Measurements from ENCODE around the gene ZNF624. TPM values are rescaled to one million over a fixed set of nuclear protein-coding genes. Genes with fewer than 3 reads are reported as not detected.
A peak's percentile ranks its signal among the peaks of the same experiment; 100 is the strongest.
"Not testable (repeated sequence)": the region's sequence is repeated elsewhere in the genome, so short reads cannot be mapped to it uniquely, and the experiment has no call there.

The ZNF624 gene
- total RNA-seq, 1 donor from 2014 or later, result 8.1 TPM

DNA sequence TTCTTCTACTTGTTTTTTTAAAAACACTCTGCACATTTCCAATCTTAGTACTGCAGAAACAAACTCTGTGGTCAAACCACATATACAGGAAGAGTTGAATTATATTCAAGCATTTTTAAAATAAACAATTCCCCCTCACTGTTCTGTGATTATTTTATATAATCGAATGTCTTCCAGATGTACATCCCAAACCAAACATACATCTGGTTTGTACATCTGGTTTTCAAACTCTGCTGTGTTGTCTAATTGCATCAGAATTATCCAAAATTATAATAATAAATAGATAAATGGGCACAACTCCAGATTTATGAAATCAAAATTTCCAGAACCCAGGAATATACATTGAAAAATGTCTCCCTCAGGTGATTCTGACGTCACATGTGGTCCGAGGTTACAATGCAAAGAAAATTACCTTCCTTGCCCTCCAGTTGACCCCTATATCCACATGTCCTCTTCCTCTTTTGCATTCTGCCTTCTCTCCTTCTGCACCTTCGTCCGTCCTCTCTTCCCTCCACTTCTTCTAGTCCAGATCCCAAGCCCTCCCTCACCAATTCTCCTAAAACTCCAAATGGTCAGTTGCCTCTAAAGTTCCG, 23.1 kb upstream of the ZNF624 start:
- Mint-ChIP-seq H3K9me3 (ENCODE audit: unreplicated experiment) (no peaks in the 10 kb centered on the region), H3K27ac (ENCODE audit: unreplicated experiment) (peak overlapping the region; percentile 50), H3K27me3 (ENCODE audit: unreplicated experiment) (peaks cover 17% of the 10 kb centered on the region), H3K4me3 (ENCODE audit: unreplicated experiment) (no peak overlapping the region), H3K36me3 (ENCODE audit: unreplicated experiment) (no peaks in the 10 kb centered on the region), H3K4me1 (ENCODE audit: unreplicated experiment) (peaks cover 8% of the 10 kb centered on the region)
- TF ChIP-seq, protein P1, sequence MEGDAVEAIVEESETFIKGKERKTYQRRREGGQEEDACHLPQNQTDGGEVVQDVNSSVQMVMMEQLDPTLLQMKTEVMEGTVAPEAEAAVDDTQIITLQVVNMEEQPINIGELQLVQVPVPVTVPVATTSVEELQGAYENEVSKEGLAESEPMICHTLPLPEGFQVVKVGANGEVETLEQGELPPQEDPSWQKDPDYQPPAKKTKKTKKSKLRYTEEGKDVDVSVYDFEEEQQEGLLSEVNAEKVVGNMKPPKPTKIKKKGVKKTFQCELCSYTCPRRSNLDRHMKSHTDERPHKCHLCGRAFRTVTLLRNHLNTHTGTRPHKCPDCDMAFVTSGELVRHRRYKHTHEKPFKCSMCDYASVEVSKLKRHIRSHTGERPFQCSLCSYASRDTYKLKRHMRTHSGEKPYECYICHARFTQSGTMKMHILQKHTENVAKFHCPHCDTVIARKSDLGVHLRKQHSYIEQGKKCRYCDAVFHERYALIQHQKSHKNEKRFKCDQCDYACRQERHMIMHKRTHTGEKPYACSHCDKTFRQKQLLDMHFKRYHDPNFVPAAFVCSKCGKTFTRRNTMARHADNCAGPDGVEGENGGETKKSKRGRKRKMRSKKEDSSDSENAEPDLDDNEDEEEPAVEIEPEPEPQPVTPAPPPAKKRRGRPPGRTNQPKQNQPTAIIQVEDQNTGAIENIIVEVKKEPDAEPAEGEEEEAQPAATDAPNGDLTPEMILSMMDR (IDR thresholded peaks at IDR 0.05), result no peak
- no peak for DNase-seq (ENCODE audit: extremely low spot score, unreplicated experiment)

DNA sequence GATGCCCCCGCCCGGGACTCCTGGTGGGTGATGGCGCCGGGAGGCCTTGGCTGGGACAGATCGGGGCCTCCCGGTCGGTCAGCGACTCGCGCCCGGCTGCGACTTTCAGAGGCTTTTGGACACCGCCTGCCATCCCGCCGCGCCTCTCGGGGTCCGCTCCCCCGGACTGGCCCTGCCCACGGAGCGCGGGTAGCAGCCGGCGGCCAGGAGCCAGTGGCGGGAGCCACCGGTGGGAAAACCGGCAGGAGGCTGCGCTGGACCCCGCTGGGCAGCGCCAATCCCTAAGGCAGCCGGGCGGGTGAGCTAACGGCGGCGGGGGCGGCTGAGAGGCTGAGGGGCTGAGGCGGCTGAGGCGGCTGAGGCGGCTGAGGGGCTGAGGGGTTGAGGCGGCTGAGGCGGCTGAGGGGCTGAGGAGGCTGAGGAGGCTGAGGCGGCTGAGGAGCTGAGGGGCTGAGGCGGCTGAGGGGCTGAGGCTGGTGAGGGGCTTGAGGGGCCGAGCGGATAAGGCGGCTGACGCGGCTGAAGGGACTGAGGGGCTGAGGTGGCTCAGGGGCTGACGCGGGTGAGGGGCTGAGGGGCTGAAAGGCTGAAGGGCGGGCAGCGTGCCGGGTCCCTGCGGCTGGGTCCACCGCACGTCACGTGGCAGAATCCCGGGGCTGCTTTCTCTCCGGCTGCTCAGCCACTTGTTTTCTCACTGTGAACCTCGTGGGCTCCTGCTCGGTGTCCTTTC, 13.4 kb upstream of the ZNF624 start:
- not testable (repeated sequence) for H3K36me3 Mint-ChIP-seq (ENCODE audit: unreplicated experiment); H3K9me3 Mint-ChIP-seq (ENCODE audit: unreplicated experiment); H3K27ac Mint-ChIP-seq (ENCODE audit: unreplicated experiment); H3K4me1 Mint-ChIP-seq (ENCODE audit: unreplicated experiment); DNase-seq (ENCODE audit: extremely low spot score, unreplicated experiment)
- peak overlapping the region; percentile 66 for H3K4me3 Mint-ChIP-seq (ENCODE audit: unreplicated experiment)
- peaks cover 52% of the 10 kb centered on the region for H3K27me3 Mint-ChIP-seq (ENCODE audit: unreplicated experiment)

DNA sequence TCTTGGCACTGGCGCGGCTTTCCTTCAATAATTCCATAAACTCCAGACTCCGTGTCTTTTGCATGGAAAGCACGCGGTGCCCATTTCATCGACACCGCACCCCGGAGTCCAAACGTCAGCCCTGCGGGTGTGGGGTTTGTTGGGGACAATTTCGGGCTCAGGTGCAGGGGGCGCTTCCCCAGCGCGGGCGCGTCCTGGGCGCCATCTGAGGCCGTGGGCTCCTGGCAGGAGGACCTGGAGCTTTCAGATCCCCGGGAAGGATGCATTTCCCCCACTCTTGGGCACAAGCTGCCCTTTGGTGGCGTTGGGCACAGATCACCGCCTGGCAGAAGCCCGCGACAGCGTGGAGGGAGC, 12.9 kb upstream of the ZNF624 start:
- not testable (repeated sequence) for H3K9me3 Mint-ChIP-seq (ENCODE audit: unreplicated experiment); DNase-seq (ENCODE audit: extremely low spot score, unreplicated experiment); H3K27ac Mint-ChIP-seq (ENCODE audit: unreplicated experiment); H3K36me3 Mint-ChIP-seq (ENCODE audit: unreplicated experiment); H3K4me1 Mint-ChIP-seq (ENCODE audit: unreplicated experiment); H3K4me3 Mint-ChIP-seq (ENCODE audit: unreplicated experiment)
- H3K27me3 Mint-ChIP-seq (ENCODE audit: unreplicated experiment), result peaks cover 55% of the 10 kb centered on the region

DNA sequence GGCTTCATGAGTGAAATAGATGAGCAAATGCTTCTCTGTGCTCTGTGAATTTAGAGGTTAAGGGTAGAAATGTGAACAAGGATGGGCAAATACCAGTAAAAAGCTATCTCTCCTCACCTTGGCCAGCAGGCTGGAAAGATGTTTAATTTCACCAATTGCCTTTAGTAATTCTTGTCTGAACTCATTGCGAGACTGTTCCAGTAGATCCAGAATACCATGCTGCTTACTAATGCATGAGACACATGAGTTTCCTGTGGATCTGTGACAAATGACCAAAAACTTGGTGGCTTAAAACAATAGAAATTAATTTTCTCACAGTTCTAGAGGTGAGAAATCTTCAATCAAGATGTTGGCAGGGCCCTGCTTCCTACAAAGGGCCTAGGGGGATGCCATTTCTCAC, 9.3 kb upstream of the ZNF624 start:
- peaks cover 5% of the 10 kb centered on the region for H3K4me1 Mint-ChIP-seq (ENCODE audit: unreplicated experiment)
- no peak for DNase-seq (ENCODE audit: extremely low spot score, unreplicated experiment)
- no peak overlapping the region for H3K4me3 Mint-ChIP-seq (ENCODE audit: unreplicated experiment)
- H3K9me3 Mint-ChIP-seq (ENCODE audit: unreplicated experiment), result no peaks in the 10 kb centered on the region
- H3K27ac Mint-ChIP-seq (ENCODE audit: unreplicated experiment), result no peak overlapping the region
- peaks cover 69% of the 10 kb centered on the region for H3K27me3 Mint-ChIP-seq (ENCODE audit: unreplicated experiment)
- H3K36me3 Mint-ChIP-seq (ENCODE audit: unreplicated experiment), result no peaks in the 10 kb centered on the region
- TF ChIP-seq, protein P1 (IDR thresholded peaks at IDR 0.05), result no peak

DNA sequence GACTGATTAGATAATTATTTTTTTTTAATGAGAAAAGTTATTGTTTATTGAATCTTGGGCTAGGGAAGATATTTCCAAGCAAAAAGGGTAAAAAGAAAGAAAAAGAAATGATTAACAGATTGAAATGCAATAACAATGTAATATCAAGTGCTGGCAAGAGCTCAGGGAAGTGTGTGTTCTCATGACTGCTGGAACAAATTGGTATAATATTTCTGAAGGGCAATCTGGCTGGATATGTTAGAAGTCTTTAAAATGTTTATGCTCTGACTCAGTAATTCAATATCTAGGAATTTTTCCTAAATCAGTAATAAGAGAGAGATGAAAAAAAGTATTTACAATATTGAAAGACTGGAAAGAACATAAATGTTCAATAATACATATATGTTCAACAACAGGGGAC, 7.6 kb upstream of the ZNF624 start:
- DNase-seq (ENCODE audit: extremely low spot score, unreplicated experiment), result no peak
- no peaks in the 10 kb centered on the region for H3K36me3 Mint-ChIP-seq (ENCODE audit: unreplicated experiment)
- TF ChIP-seq, protein P1 (IDR thresholded peaks at IDR 0.05), result no peak
- H3K4me3 Mint-ChIP-seq (ENCODE audit: unreplicated experiment), result no peak overlapping the region
- no peaks in the 10 kb centered on the region for H3K9me3 Mint-ChIP-seq (ENCODE audit: unreplicated experiment)
- H3K27me3 Mint-ChIP-seq (ENCODE audit: unreplicated experiment), result peaks cover 76% of the 10 kb centered on the region
- H3K4me1 Mint-ChIP-seq (ENCODE audit: unreplicated experiment), result peaks cover 1% of the 10 kb centered on the region
- no peak overlapping the region for H3K27ac Mint-ChIP-seq (ENCODE audit: unreplicated experiment)

DNA sequence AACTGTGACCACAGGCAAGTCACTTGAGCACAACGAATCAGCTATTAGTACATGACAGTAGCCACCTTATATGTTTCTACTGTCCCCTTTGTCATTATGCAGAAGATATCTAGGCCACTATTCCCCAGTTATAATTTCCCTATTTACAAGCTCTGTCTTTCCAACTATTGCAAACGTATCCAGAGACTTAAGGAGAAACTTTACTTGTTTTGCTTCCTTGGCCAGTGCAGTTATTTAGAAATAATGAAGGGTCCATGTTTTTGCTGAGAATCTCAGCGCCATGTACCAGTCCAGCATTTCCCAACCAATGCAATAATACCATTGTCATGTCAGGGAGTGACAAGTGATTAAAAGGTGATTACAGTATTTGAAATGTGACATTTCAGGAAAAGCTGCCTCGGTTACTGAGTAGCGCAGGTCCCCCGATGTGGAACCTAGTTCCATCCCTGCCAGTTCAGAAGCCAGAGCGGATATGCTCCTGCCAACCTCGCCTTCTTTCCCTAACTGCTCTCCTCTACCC, 743 bp downstream of the ZNF624 start:
- TF ChIP-seq, protein P1 (IDR thresholded peaks at IDR 0.05), result no peak
- H3K4me3 Mint-ChIP-seq (ENCODE audit: unreplicated experiment), result peak overlapping the region; percentile 88
- H3K9me3 Mint-ChIP-seq (ENCODE audit: unreplicated experiment), result no peaks in the 10 kb centered on the region
- peaks cover 16% of the 10 kb centered on the region for H3K4me1 Mint-ChIP-seq (ENCODE audit: unreplicated experiment)
- H3K27ac Mint-ChIP-seq (ENCODE audit: unreplicated experiment), result peak overlapping the region; percentile 84
- peaks cover 9% of the 10 kb centered on the region for H3K36me3 Mint-ChIP-seq (ENCODE audit: unreplicated experiment)
- peaks cover 20% of the 10 kb centered on the region for H3K27me3 Mint-ChIP-seq (ENCODE audit: unreplicated experiment)
- no peak for DNase-seq (ENCODE audit: extremely low spot score, unreplicated experiment)

Measured in osteocyte (in vitro differentiated cells).